GM23338 (cell line): Measurements from ENCODE around the gene RICTOR. TPM values are rescaled to one million over a fixed set of nuclear protein-coding genes. Genes with fewer than 3 reads are reported as not detected.
"Not testable (repeated sequence)": the region's sequence is repeated elsewhere in the genome, so short reads cannot be mapped to it uniquely, and the experiment has no call there.

Experiments
- ATAC-seq: fragments of 200-7000 bp; cut with Tn5 transposase; 3 replicates; pipeline ENCODE4 v1.9.1; 2020
- DNase-seq: peaks from one replicate; pipeline ENCODE4 v3.0.0-alpha.2; 2015; ENCODE audit warnings: low spot score
- H2AFZ ChIP-seq: fragments of 200-600 bp; sonication (generic); 2 replicates; pipeline ENCODE4 v1.8.0; 2016; ENCODE audit warnings: antibody characterized with exemption, mild to moderate bottlenecking, moderate library complexity
- H3F3A ChIP-seq: fragments of 200-600 bp; sonication (generic); replicated peaks from 2 replicates; pipeline ENCODE4 v1.8.0; 2017; ENCODE audit warnings: antibody characterized with exemption, mixed run types, low read depth
- H3K27ac ChIP-seq: fragments of 200-600 bp; sonication (generic); 2 replicates; pipeline ENCODE4 v1.6.1; 2016; ENCODE audit warnings: low read depth
- H3K27me3 ChIP-seq: fragments of 200-600 bp; sonication (generic); 2 replicates; pipeline ENCODE4 v1.8.0; 2016; ENCODE audit warnings: mild to moderate bottlenecking, mixed run types, moderate library complexity; ENCODE audit not compliant: insufficient read depth
- H3K36me3 ChIP-seq: fragments of 200-600 bp; sonication (generic); 2 replicates; pipeline ENCODE4 v1.8.0; 2016; ENCODE audit warnings: mild to moderate bottlenecking; ENCODE audit not compliant: insufficient read depth
- H3K4me1 ChIP-seq: fragments of 200-600 bp; sonication (generic); 2 replicates; pipeline ENCODE4 v1.8.0; 2016; ENCODE audit warnings: mild to moderate bottlenecking, moderate library complexity; ENCODE audit not compliant: insufficient read depth
- H3K4me2 ChIP-seq: fragments of 200-600 bp; sonication (generic); 2 replicates; pipeline ENCODE4 v1.7.1; 2017; ENCODE audit warnings: mixed run types
- H3K4me3 ChIP-seq: fragments of 200-600 bp; sonication (generic); 2 replicates; pipeline ENCODE4 v1.6.1; 2016; ENCODE audit warnings: mixed run types
- H3K79me2 ChIP-seq: fragments of 200-600 bp; sonication (generic); replicated peaks from 2 replicates; pipeline ENCODE4 v1.8.0; 2017; ENCODE audit warnings: mild to moderate bottlenecking; ENCODE audit not compliant: insufficient read depth
- H3K9me2 ChIP-seq: fragments of 200-600 bp; sonication (generic); 2 replicates; pipeline ENCODE4 v1.8.0; 2017; ENCODE audit not compliant: insufficient read depth
- H4K20me1 ChIP-seq: fragments of 200-600 bp; sonication (generic); replicated peaks from 2 replicates; pipeline ENCODE4 v1.8.0; 2017; ENCODE audit warnings: mild to moderate bottlenecking; ENCODE audit not compliant: insufficient read depth
- H3K27ac Mint-ChIP-seq: 2 replicates; pipeline ENCODE4 v1.8.0; 2020; ENCODE audit warnings: inconsistent platforms, mild to moderate bottlenecking, moderate library complexity, mixed read lengths
- H3K27me3 Mint-ChIP-seq: 3 replicates; pipeline ENCODE4 v1.8.0; 2022; ENCODE audit warnings: low read depth, mild to moderate bottlenecking, moderate library complexity, mixed read lengths, inconsistent platforms; ENCODE audit not compliant: insufficient read depth, poor library complexity
- H3K36me3 Mint-ChIP-seq: 3 replicates; pipeline ENCODE4 v1.8.0; 2021; ENCODE audit warnings: low read depth, mild to moderate bottlenecking, inconsistent platforms, moderate library complexity, mixed read lengths
- H3K4me1 Mint-ChIP-seq: 3 replicates; pipeline ENCODE4 v1.8.0; 2020; ENCODE audit warnings: mild to moderate bottlenecking, inconsistent platforms, mixed read lengths
- H3K4me3 Mint-ChIP-seq: 3 replicates; pipeline ENCODE4 v1.8.0; 2021; ENCODE audit warnings: moderate library complexity, mild to moderate bottlenecking, inconsistent platforms, mixed read lengths
- H3K9me3 Mint-ChIP-seq: 3 replicates; pipeline ENCODE4 v1.8.0; 2020; ENCODE audit warnings: moderate library complexity, mild to moderate bottlenecking, inconsistent platforms, mixed read lengths
- EZH2 ChIP-seq: fragments of 200-600 bp; sonication (generic); IDR thresholded peaks from one replicate; pipeline ENCODE4 v1.8.0; 2017; ENCODE audit warnings: antibody characterized with exemption, mild to moderate bottlenecking, low read depth; ENCODE audit not compliant: unreplicated experiment
- EZH2phosphoT487 ChIP-seq: fragments of 200-600 bp; sonication (generic); IDR thresholded peaks from one replicate; pipeline ENCODE4 v1.8.1; 2018; ENCODE audit warnings: antibody characterized with exemption; ENCODE audit not compliant: unreplicated experiment
- NANOG ChIP-seq: IDR thresholded peaks from 2 replicates; pipeline ENCODE4 v1.6.1; 2016; ENCODE audit warnings: antibody characterized with exemption, borderline replicate concordance
- POLR2AphosphoS5 ChIP-seq: IDR thresholded peaks from 2 replicates; pipeline ENCODE4 v1.6.1; 2016; ENCODE audit warnings: antibody characterized with exemption, low read depth
- STAT1 ChIP-seq: IDR thresholded peaks from one replicate; pipeline ENCODE4 v1.6.1; 2016; ENCODE audit warnings: antibody characterized with exemption; ENCODE audit not compliant: unreplicated experiment
- ZNF114 ChIP-seq: fragments of 250-450 bp; sonication (Bioruptor Pico); IDR thresholded peaks from 2 replicates; pipeline ENCODE4 v1.5.0; 2020; ENCODE audit warnings: mild to moderate bottlenecking, moderate library complexity
- ZNF331 ChIP-seq: fragments of 250-450 bp; sonication (Bioruptor Pico); IDR thresholded peaks from 2 replicates; pipeline ENCODE4 v1.5.0; 2020; ENCODE audit warnings: low read depth, mild to moderate bottlenecking, moderate library complexity
- polyA plus RNA-seq: library from polyadenylated mRNA; unstranded; fragments of >200 nt; fragmentation: Nextera tagmentation; extraction: Ambion mirVana; gene quantifications from 2 replicates; pipeline ENCODE4 v1.2.1, GENCODE V29; 2016
- total RNA-seq: library from RNA; depleted of rRNA; stranded (reverse); fragments of >200 nt; shearing (Covaris generic); gene quantifications from 2 replicates; pipeline ENCODE4 v1.2.3, GENCODE V29; 2014
- TF ChIP-seq, protein P1 (sequence below): fragments of 250-450 bp; sonication (Bioruptor Pico); IDR thresholded peaks from 2 replicates; pipeline ENCODE4 v1.5.0; 2020; ENCODE audit warnings: mild to moderate bottlenecking, moderate library complexity
- TF ChIP-seq, protein P2 (sequence below): IDR thresholded peaks from one replicate; pipeline ENCODE4 v1.6.1; 2018; ENCODE audit warnings: antibody characterized with exemption; ENCODE audit not compliant: unreplicated experiment

Gene RICTOR
- total and polyA plus RNA-seq, 2 experiments from 2014 or later = 9.9 to 27.4 TPM

DNA sequence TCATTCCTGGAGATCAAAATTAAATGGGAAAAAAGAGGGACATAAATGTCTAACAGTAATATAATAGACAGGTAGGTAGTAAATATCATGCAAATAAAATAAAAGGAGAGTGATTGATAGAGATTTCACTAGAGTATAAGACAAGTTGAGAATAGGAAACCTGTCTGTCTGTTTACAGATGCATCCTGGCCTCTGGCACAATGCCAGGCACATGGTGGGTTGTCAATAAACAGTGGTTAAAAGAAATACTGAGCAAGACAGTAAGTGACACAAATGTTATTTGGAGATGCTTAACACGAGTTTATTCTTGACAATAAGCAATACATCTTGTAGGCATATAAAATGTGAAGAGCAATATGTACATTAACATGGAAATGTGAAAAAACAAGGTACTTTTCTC lies 33.3 kb downstream of the RICTOR start:
- no peaks in the 10 kb centered on the region for H3K27me3 Mint-ChIP-seq
- Histone ChIP-seq H3K27ac (no peak overlapping the region), H3K79me2 (peaks cover 99% of the 10 kb centered on the region), H3K9me2 (no peaks in the 10 kb centered on the region), H4K20me1 (no peaks in the 10 kb centered on the region; the same call in 1 of the 2 replicates), H3K4me1 (no peaks in the 10 kb centered on the region), H3K27me3 (no peaks in the 10 kb centered on the region), H3K4me2 (no peak overlapping the region), H3K36me3 (no peaks in the 10 kb centered on the region), H3F3A (no peaks in the 10 kb centered on the region), H2AFZ (no peak overlapping the region), H3K4me3 (no peak overlapping the region)
- no peak overlapping the region for H3K4me3 Mint-ChIP-seq
- no peak for TF ChIP-seq POLR2AphosphoS5
- TF ChIP-seq EZH2phosphoT487 = no peak
- no peak for TF ChIP-seq EZH2
- TF ChIP-seq ZNF114 = no peak
- no peak for TF ChIP-seq STAT1
- TF ChIP-seq ZNF331 (CRISPR knock-in tag) = no peak
- TF ChIP-seq, protein P1, sequence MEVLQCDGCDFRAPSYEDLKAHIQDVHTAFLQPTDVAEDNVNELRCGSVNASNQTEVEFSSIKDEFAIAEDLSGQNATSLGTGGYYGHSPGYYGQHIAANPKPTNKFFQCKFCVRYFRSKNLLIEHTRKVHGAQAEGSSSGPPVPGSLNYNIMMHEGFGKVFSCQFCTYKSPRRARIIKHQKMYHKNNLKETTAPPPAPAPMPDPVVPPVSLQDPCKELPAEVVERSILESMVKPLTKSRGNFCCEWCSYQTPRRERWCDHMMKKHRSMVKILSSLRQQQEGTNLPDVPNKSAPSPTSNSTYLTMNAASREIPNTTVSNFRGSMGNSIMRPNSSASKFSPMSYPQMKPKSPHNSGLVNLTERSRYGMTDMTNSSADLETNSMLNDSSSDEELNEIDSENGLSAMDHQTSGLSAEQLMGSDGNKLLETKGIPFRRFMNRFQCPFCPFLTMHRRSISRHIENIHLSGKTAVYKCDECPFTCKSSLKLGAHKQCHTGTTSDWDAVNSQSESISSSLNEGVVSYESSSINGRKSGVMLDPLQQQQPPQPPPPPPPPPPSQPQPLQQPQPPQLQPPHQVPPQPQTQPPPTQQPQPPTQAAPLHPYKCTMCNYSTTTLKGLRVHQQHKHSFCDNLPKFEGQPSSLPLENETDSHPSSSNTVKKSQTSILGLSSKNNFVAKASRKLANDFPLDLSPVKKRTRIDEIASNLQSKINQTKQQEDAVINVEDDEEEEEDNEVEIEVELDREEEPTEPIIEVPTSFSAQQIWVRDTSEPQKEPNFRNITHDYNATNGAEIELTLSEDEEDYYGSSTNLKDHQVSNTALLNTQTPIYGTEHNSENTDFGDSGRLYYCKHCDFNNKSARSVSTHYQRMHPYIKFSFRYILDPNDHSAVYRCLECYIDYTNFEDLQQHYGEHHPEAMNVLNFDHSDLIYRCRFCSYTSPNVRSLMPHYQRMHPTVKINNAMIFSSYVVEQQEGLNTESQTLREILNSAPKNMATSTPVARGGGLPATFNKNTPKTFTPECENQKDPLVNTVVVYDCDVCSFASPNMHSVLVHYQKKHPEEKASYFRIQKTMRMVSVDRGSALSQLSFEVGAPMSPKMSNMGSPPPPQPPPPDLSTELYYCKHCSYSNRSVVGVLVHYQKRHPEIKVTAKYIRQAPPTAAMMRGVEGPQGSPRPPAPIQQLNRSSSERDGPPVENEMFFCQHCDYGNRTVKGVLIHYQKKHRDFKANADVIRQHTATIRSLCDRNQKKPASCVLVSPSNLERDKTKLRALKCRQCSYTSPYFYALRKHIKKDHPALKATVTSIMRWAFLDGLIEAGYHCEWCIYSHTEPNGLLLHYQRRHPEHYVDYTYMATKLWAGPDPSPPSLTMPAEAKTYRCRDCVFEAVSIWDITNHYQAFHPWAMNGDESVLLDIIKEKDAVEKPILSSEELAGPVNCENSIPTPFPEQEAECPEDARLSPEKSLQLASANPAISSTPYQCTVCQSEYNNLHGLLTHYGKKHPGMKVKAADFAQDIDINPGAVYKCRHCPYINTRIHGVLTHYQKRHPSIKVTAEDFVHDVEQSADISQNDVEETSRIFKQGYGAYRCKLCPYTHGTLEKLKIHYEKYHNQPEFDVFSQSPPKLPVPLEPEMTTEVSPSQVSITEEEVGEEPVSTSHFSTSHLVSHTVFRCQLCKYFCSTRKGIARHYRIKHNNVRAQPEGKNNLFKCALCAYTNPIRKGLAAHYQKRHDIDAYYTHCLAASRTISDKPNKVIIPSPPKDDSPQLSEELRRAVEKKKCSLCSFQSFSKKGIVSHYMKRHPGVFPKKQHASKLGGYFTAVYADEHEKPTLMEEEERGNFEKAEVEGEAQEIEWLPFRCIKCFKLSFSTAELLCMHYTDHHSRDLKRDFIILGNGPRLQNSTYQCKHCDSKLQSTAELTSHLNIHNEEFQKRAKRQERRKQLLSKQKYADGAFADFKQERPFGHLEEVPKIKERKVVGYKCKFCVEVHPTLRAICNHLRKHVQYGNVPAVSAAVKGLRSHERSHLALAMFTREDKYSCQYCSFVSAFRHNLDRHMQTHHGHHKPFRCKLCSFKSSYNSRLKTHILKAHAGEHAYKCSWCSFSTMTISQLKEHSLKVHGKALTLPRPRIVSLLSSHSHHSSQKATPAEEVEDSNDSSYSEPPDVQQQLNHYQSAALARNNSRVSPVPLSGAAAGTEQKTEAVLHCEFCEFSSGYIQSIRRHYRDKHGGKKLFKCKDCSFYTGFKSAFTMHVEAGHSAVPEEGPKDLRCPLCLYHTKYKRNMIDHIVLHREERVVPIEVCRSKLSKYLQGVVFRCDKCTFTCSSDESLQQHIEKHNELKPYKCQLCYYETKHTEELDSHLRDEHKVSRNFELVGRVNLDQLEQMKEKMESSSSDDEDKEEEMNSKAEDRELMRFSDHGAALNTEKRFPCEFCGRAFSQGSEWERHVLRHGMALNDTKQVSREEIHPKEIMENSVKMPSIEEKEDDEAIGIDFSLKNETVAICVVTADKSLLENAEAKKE (CRISPR knock-in tag) = no peak
- TF ChIP-seq, protein P2, sequence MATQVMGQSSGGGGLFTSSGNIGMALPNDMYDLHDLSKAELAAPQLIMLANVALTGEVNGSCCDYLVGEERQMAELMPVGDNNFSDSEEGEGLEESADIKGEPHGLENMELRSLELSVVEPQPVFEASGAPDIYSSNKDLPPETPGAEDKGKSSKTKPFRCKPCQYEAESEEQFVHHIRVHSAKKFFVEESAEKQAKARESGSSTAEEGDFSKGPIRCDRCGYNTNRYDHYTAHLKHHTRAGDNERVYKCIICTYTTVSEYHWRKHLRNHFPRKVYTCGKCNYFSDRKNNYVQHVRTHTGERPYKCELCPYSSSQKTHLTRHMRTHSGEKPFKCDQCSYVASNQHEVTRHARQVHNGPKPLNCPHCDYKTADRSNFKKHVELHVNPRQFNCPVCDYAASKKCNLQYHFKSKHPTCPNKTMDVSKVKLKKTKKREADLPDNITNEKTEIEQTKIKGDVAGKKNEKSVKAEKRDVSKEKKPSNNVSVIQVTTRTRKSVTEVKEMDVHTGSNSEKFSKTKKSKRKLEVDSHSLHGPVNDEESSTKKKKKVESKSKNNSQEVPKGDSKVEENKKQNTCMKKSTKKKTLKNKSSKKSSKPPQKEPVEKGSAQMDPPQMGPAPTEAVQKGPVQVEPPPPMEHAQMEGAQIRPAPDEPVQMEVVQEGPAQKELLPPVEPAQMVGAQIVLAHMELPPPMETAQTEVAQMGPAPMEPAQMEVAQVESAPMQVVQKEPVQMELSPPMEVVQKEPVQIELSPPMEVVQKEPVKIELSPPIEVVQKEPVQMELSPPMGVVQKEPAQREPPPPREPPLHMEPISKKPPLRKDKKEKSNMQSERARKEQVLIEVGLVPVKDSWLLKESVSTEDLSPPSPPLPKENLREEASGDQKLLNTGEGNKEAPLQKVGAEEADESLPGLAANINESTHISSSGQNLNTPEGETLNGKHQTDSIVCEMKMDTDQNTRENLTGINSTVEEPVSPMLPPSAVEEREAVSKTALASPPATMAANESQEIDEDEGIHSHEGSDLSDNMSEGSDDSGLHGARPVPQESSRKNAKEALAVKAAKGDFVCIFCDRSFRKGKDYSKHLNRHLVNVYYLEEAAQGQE = no peak
- TF ChIP-seq NANOG = no peak
- no peak for ATAC-seq
- no peak for DNase-seq
- no peaks in the 10 kb centered on the region for H3K4me1 Mint-ChIP-seq
- peaks cover 19% of the 10 kb centered on the region for H3K9me3 Mint-ChIP-seq
- no peak overlapping the region for H3K27ac Mint-ChIP-seq
- peaks cover 31% of the 10 kb centered on the region for H3K36me3 Mint-ChIP-seq

DNA sequence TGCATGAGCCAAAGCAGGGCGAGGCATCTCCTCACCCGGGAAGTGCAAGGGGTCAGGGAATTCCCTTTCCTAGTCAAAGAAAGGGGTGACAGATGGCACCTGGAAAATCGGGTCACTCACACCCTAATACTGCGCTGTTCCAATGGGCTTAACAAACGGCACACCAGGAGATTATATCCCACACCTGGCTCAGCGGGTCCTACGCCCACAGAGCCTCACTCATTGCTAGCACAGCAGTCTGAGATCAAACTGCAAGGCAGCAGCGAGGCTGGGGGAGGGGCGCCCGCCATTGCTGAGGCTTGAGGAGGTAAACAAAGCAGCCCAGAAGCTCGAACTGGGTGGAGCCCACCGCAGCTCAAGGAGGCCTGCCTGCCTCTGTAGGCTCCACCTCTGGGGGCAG lies 39.7 kb downstream of the RICTOR start:
- H3K4me1 Mint-ChIP-seq, DNase-seq, ATAC-seq: not testable (repeated sequence)

More for the DNA sequence above, 39.7 kb downstream of the RICTOR start:
- H3K9me3 Mint-ChIP-seq = peaks cover 53% of the 10 kb centered on the region
- not testable (repeated sequence) for H3K9me2 ChIP-seq, H3K27me3 Mint-ChIP-seq, H4K20me1 ChIP-seq, H3K4me1 ChIP-seq, H3K4me3 ChIP-seq, H3K27ac Mint-ChIP-seq, H3K27me3 ChIP-seq, H3F3A ChIP-seq, H2AFZ ChIP-seq, H3K4me3 Mint-ChIP-seq, H3K4me2 ChIP-seq, H3K27ac ChIP-seq
- H3K36me3 ChIP-seq = 0 out of 2 replicates have a peak, but pooled peaks cover 14% of the 10 kb centered on the region
- peaks cover 62% of the 10 kb centered on the region for H3K36me3 Mint-ChIP-seq
- peaks cover 100% of the 10 kb centered on the region for H3K79me2 ChIP-seq
